Natural killer cell (primary cell): ENCODE measurements around the gene NEAT1. TPM values are rescaled to one million over a fixed set of nuclear protein-coding genes. Genes with fewer than 3 reads are reported as not detected.

Experiments
- ATAC-seq, 3 donors: fragments of 150-1000 bp in 2 of 3; fragments of 200-7000 bp in 1 of 3; cut with Tn5 transposase; 1 replicate in 1 of 3; 2 replicates in 2 of 3; pipeline ENCODE4 v1.10.0; 2021; ENCODE audit warnings: mild to moderate bottlenecking in 2 of 3, moderate library complexity in 2 of 3
- DNase-seq, 2 donors: peaks; one replicate each; pipeline versions ENCODE4 v3.0.0 to v3.0.0-alpha.2; 2013 to 2021; ENCODE audit warnings: mixed read lengths in 1 of 2
- H3K27ac ChIP-seq: one replicate; pipeline ENCODE4 v1.5.1; 2013; ENCODE audit warnings: mild to moderate bottlenecking, low read length
- H3K27me3 ChIP-seq: one replicate; pipeline ENCODE4 v1.6.1; 2013; ENCODE audit warnings: low read length; ENCODE audit not compliant: control insufficient read depth, insufficient read depth
- H3K36me3 ChIP-seq: one replicate; pipeline ENCODE4 v1.6.1; 2013; ENCODE audit warnings: low read length; ENCODE audit not compliant: control insufficient read depth, insufficient read depth
- H3K4me1 ChIP-seq: one replicate; pipeline ENCODE4 v1.6.1; 2013; ENCODE audit warnings: low read length; ENCODE audit not compliant: control insufficient read depth, insufficient read depth
- H3K4me3 ChIP-seq: one replicate; pipeline ENCODE4 v1.5.1; 2013; ENCODE audit warnings: low read length
- H3K9me3 ChIP-seq: one replicate; pipeline ENCODE4 v1.6.1; 2013; ENCODE audit warnings: low read length; ENCODE audit not compliant: control insufficient read depth, insufficient read depth
- H3K27ac Mint-ChIP-seq, 2 donors: one replicate each; pipeline ENCODE4 v1.8.0; 2022; ENCODE audit warnings: mild to moderate bottlenecking in 2 of 2, mixed read lengths in 2 of 2, moderate library complexity in 1 of 2
- H3K27me3 Mint-ChIP-seq, 2 donors: one replicate each; pipeline ENCODE4 v1.8.0; 2022; ENCODE audit warnings: low read depth in 2 of 2, mixed read lengths in 2 of 2
- H3K36me3 Mint-ChIP-seq: one replicate; pipeline ENCODE4 v1.8.0; 2022; ENCODE audit warnings: mixed read lengths
- H3K4me1 Mint-ChIP-seq, 2 donors: one replicate each; pipeline ENCODE4 v1.8.0; 2022; ENCODE audit warnings: mixed read lengths in 2 of 2
- H3K4me3 Mint-ChIP-seq: one replicate; pipeline ENCODE4 v1.8.0; 2022; ENCODE audit warnings: mild to moderate bottlenecking, moderate library complexity, mixed read lengths
- H3K9me3 Mint-ChIP-seq, 2 donors: one replicate each; pipeline ENCODE4 v1.8.0; 2022; ENCODE audit warnings: mixed read lengths in 2 of 2
- WGBS: methylation state at CpG from one replicate; pipeline ENCODE4 v1.1.7; 2013; ENCODE audit warnings: missing lambda C conversion rate; ENCODE audit not compliant: insufficient coverage; 5-methylcytosine and 5-hydroxymethylcytosine counted together
- intact Hi-C: fragments of 100-400 bp; cut with micrococcal nuclease; formaldehyde crosslinking; loops from one replicate; pipeline ENCODE4 v1.14.2; 2022
- total RNA-seq, 4 donors: library from RNA; stranded (reverse); fragments of 120-200 nt in 1 of 4; gene quantifications; one replicate each; pipeline versions ENCODE4 v1.2.3 to v1.2.4, GENCODE V29; 2013 to 2022
- TF ChIP-seq, protein P1 (sequence below): fragments of 200-600 bp; IDR thresholded peaks from one replicate; pipeline ENCODE4 v1.8.0; 2022; ENCODE audit warnings: antibody characterized with exemption

Gene NEAT1
- total RNA-seq, 3 donors from 2014 or later (not counting 1 experiment from before 2014, with no cell fraction given), result 1,031 to 1,768 (median 1,493) TPM

DNA sequence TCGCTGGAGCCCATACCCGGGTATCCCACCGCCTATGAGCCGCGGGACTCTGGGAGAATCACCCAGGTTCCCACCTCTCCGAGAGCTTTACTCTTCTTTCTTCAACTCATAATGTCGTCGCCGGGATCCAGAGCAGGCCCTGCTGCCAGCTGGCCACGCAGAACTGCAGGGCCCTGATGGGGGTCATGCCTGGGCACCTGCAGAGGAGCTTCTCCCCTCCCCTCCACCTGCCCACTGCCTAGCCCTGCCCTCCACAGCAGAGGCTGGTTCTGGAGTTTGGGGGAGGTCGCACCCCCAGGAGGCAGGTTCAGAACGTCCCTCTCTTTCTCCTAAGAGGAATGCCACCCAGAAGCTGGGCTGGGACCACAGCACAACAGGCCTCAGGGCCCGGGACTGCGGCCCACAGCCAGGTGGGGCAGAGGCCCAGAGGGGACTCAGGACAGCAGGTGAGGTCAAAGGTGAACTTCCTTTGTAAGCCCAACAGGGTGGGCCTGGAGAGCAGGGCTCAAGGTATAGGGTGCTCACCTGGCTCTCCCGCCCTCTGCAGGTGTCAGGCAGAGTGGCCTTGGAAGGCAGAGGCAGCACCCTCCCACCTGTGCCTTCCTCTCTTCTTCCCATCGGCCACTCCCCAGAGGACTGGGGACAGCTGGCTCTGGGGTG, 42.0 kb upstream of the NEAT1 start:
- Mint-ChIP-seq H3K4me3 (no peak overlapping the region), H3K36me3 (no peaks in the 10 kb centered on the region), H3K27ac (peak overlapping the region in 1 of 2 donors; percentile 99), H3K27me3 (no peaks in the 10 kb centered on the region), H3K9me3 (no peaks in the 10 kb centered on the region), H3K4me1 (peaks cover 38 to 44% of the 10 kb centered on the region in 2 donors)
- Histone ChIP-seq H3K9me3 (no peaks in the 10 kb centered on the region), H3K4me3 (no peak overlapping the region), H3K27ac (no peak overlapping the region), H3K36me3 (peaks cover 2% of the 10 kb centered on the region), H3K27me3 (no peaks in the 10 kb centered on the region), H3K4me1 (peaks cover 68% of the 10 kb centered on the region)
- intact Hi-C loops, result no loop called here
- 97% methylated on average over 16 of the region's 16 CpGs for WGBS
- ATAC-seq, result no peak
- DNase-seq, result no peak
- TF ChIP-seq, protein P1, sequence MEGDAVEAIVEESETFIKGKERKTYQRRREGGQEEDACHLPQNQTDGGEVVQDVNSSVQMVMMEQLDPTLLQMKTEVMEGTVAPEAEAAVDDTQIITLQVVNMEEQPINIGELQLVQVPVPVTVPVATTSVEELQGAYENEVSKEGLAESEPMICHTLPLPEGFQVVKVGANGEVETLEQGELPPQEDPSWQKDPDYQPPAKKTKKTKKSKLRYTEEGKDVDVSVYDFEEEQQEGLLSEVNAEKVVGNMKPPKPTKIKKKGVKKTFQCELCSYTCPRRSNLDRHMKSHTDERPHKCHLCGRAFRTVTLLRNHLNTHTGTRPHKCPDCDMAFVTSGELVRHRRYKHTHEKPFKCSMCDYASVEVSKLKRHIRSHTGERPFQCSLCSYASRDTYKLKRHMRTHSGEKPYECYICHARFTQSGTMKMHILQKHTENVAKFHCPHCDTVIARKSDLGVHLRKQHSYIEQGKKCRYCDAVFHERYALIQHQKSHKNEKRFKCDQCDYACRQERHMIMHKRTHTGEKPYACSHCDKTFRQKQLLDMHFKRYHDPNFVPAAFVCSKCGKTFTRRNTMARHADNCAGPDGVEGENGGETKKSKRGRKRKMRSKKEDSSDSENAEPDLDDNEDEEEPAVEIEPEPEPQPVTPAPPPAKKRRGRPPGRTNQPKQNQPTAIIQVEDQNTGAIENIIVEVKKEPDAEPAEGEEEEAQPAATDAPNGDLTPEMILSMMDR, result no peak

DNA sequence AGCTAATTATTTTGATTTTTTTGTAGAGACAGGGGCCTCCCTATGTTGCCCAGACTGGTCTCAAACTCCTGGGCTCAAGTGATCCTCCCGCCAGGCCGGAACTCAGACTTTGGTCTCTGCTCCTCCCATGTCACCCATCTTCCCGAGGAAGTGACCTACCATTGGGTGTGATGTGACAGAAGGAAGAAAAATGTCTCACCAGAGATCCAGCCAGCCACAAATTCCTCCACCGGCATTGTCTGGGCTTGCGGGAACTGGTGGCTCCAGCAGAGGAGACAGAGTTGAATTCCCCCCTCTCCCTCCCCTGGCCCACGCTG, 40.9 kb upstream of the NEAT1 start:
- H3K4me3 ChIP-seq, result peak overlapping the region; percentile 51
- no peak for ATAC-seq
- WGBS, result 4% methylated on average over 5 of the region's 6 CpGs
- peak overlapping the region; percentile 99 for H3K27ac Mint-ChIP-seq
- intact Hi-C loops, result loop anchor here (1.0 kb wide), 4 partner anchors 35 to 129 kb away; no protein-coding TSS in a partner anchor
- peak overlapping the region; percentile 92 for H3K27ac ChIP-seq
- peaks cover 2% of the 10 kb centered on the region for H3K36me3 ChIP-seq
- H3K9me3 ChIP-seq, result no peaks in the 10 kb centered on the region
- TF ChIP-seq, protein P1, result no peak
- H3K4me1 Mint-ChIP-seq, result peaks cover 39 to 50% of the 10 kb centered on the region in 2 donors
- no peaks in the 10 kb centered on the region for H3K36me3 Mint-ChIP-seq
- H3K9me3 Mint-ChIP-seq, result no peaks in the 10 kb centered on the region
- H3K27me3 ChIP-seq, result no peaks in the 10 kb centered on the region
- peak overlapping the region; percentile 89 for H3K4me3 Mint-ChIP-seq
- DNase-seq, result no peak
- H3K27me3 Mint-ChIP-seq, result no peaks in the 10 kb centered on the region
- peaks cover 75% of the 10 kb centered on the region for H3K4me1 ChIP-seq

DNA sequence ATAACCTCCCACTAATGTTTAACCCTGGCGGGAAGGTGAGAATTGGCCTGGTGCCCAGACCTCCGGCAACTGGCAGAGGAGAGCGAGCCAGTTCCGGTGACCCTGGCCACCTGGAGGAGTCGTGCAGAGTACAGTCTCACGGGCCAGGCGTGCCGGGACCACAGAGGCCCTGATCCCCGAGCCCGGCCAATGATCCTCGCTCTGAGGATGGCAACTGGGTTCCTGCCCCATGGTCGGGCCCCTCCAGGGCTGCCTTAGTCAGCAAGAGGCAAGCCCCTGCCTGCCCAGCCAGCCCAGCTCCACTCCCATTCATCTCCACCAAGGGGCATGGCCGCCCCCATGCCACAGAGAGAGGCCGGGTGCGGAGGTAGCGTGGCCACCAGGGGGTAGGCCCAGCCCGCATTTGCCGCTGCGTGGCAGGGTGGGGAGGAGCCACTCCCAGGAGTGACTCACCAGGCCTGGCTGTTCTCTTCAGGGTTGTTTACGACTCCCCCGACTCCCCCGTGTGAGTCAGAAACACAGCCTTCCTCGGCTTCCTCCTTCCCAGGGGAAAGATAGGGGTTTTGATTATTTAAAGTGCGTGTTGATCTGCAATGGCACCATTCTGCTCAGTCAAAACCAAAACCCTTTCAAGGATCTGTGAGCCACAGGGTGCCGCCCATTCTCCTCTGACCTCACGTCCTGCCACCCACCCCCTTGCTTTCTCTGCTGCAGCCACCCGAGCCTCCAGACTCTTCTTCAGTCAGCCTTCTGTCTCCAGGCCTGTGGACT, 40.4 kb upstream of the NEAT1 start, which contains the start of gene SLC25A45:
Gene SLC25A45, minus strand, starts transcription at position 614 of the 771 bp plus-strand sequence. CDS start 695 bp downstream, outside the sequence.
- H3K36me3 ChIP-seq, result peaks cover 2% of the 10 kb centered on the region
- H3K27me3 Mint-ChIP-seq, result no peaks in the 10 kb centered on the region
- H3K27me3 ChIP-seq, result no peaks in the 10 kb centered on the region
- peak; percentile 75 to 89 (median 79) for ATAC-seq
- DNase-seq, result peak; percentile 90 to 94
- H3K4me1 ChIP-seq, result peaks cover 81% of the 10 kb centered on the region
- WGBS, result under 1% methylated on average over 26 of the region's 27 CpGs
- H3K4me3 ChIP-seq, result peak within 1 kb of the TSS; percentile 51
- peak within 1 kb of the TSS; percentile 99 for H3K27ac Mint-ChIP-seq
- peak within 1 kb of the TSS; percentile 89 for H3K4me3 Mint-ChIP-seq
- TF ChIP-seq, protein P1, result peak; percentile 83
- no peaks in the 10 kb centered on the region for H3K9me3 Mint-ChIP-seq
- no peaks in the 10 kb centered on the region for H3K9me3 ChIP-seq
- H3K27ac ChIP-seq, result peak within 1 kb of the TSS; percentile 92
- H3K4me1 Mint-ChIP-seq, result peaks cover 39 to 56% of the 10 kb centered on the region in 2 donors
- intact Hi-C loops, result loop anchor here (1.0 kb wide), 4 partner anchors 34 to 128 kb away; no protein-coding TSS in a partner anchor
- no peaks in the 10 kb centered on the region for H3K36me3 Mint-ChIP-seq
